NCI-H1930 (cell line): ENCODE results near the gene FBXW11.
A peak's percentile ranks its signal among the peaks of the same experiment; 100 is the strongest.
"Not testable (repeated sequence)": the region's sequence is repeated elsewhere in the genome, so short reads cannot be mapped to it uniquely, and the experiment has no call there.

ENCODE experiments used
- DNase-seq, 2 experiments: peaks; one replicate each; lab custom pipeline; 2025; lab: John Stamatoyannopoulos, UW

Gene FBXW11

DNA sequence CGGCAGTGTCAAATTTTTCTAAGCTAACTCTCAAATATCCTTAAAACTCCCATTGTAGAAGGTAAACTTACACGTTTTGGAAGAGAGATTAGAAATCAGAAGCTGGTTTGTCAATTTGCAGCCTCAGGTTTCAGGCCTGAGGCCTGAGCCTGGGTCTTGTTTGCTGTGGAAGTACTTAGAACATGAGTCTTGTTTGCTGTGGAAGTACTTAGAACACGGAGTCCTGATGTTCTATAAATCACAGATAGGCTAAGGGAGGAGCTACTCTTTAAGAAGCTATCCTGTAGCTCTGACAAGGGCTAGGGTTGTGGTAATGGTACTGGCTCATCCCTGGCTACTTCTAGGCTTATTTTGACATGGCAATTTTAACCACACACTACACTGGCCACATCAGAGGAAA, 97.8 kb downstream of the FBXW11 start:
- DNase-seq, result no peak

- DNase-seq, result peak in 1 of 2 experiments; percentile 15
Observed at GRCh38 chr5:171907725-171908343, 98.6 kb downstream of the FBXW11 start.

DNA sequence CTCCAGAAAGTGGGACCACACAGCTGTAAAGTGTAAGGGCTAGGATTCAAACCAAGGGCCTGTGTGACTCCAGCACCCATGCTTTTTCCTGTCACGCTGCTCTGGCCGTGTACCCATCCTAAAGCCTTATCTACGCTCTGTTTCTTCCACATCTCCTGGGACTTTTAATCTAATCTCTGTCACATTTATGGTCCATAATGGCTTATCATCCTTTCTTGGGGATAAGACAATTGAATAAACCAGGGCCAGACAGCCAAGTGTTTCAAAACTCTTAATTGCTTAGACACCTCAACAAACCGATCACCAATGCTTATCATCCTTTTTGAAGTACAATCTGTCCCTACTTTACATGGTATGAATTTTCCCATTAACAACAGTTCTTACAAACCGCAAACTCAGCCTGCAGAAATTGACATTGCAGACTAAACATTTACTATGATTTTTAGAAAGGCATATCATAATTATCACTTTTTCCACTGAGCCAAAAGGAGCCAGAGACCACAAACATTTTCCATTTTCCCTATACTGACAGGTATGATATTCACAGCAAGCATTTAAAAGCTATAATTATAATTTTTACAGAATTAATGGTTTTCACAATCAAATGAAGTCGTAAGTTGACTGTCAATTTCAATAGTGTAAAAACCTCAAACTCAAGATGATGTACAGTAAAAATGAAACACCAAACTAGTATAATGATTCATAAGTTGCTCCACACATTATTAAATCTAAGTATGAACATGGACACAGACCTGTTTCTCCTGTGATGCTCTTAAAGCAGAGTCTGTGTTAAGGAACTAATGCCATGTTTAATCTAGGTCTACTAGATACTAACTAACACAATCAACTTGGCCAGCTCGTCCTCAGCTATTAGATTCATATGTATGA, 99.5 kb downstream of the FBXW11 start:
- no peak for DNase-seq

DNA sequence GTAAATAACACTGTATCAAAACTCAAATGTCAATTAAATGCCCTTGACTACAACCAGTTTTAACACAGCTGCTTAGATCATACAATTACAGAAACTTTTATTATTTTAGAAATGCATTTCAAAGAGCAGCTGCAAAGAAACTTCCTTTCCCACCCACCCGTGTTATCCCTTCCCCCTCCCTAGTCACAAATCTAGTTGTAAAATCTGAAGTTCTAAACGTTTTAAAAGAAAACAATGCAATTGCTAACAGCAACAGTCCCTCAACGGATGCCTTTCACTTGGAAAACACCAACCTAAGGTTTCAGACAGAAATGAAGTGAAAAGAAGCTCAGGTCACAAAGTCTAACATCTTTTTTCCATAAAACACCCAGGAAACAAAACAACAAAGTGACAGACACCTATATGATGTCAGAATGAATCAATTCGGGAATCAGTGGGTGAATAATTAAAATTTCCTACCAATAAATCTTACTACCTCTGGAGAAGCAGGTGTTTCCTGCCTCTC, 100.3 kb downstream of the FBXW11 start:
- DNase-seq, result no peak

DNA sequence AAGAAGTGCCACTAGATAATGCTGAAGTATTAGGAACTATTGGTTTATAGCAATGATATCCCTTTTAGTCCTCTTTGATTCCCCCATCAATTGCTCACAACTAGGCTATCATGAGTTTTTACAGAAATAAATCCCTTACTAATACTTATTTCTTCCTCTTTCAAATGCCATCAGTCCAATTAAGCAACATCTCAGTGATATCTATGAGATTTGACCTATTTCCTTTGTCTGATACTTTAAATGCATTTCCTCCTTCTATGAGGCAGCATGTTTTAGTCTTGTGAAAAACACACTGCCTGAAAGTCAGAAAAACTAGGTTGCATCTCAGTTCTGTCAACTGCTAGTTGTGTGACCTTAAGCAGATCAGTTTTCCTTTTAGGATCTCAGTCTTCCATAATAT, 101.6 kb downstream of the FBXW11 start:
- DNase-seq, result no peak

- no peak for DNase-seq
Observed at GRCh38 chr5:171901764-171902163, 104.7 kb downstream of the FBXW11 start.

- DNase-seq, result no peak
Observed at GRCh38 chr5:171899792-171900191, 106.6 kb downstream of the FBXW11 start.

GRCh38 chr5:171898879-171899278, 107.6 kb downstream of the FBXW11 start:
- DNase-seq, result no peak

DNA sequence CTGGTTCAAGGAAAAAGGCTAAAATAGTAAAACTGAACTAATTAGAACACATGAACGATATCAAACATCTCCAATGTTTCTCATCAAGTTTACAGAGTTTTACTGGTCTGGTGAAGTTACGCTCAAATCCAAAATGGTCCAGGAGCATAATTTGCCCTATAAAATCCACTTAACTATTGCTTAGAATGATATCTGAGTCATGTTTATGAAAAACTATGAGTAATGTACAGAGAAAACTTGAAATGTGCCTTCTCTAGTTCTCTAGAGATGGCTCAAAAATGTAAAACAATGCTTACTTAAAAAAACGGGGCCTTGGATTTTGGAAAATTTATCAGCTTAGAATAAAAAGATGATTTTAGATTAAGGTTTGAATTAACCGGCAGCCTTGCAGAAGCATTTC, 108.1 kb downstream of the FBXW11 start:
- no peak for DNase-seq

DNA sequence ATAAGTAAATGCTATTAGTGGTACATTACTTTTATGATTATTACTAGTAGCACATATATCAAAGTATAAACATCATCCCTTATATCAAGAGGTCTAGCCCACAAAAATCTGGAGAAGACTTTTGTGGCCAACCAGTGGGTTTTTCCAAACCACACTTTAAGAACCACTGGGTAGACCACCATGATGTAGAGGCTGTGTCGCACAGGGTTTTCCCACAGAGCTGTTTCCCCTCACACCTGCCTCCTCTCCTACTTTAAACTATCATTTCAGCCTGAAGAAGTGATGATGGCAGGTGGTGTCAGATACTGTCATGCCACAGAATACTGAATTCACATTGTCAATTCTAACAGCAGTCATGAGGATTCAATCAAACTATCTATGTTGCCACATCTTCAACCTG, 109.2 kb downstream of the FBXW11 start:
- no peak for DNase-seq

GRCh38 chr5:171895081-171895480, 111.4 kb downstream of the FBXW11 start:
- DNase-seq, result no peak

GRCh38 chr5:171893290-171893886, 113.0 kb downstream of the FBXW11 start:
- no peak for DNase-seq

DNA sequence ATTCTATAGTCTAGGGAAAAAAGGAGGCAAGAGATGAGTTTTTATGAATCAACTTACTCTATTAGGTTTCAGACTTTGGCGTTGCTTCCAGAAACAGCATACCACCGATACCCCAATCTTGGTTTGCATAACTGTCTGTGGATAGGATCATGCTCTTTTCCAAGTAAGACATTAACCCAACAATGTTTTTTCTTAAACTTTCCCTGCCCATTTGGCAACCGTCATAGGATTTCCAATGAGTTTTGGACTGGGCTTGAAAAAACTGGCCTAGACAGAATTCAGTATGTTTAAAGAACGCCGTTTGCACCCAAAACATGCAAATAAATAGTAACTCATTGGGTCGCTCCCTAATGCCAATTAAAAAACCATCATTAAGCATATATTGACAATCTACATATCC, 114.8 kb downstream of the FBXW11 start:
- no peak for DNase-seq

DNA sequence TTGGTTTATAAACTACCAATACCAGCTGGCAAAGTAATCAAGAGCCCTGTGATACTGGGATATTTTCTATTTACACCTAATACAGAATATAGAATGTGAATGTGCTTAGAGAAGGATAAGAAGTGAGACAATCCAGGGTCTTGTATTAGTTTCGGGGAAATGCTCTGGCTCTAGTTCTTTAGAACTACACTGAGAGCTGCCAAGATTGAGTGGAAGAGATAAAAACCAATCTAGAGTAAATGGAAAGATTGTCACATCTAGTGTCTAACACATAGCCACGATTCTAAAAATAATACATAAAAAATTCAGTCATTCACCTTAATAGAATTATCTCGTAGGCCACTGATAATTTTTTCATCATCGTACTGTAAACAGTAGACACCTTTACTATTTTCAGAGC, 115.3 kb downstream of the FBXW11 start:
- DNase-seq, result no peak

DNA sequence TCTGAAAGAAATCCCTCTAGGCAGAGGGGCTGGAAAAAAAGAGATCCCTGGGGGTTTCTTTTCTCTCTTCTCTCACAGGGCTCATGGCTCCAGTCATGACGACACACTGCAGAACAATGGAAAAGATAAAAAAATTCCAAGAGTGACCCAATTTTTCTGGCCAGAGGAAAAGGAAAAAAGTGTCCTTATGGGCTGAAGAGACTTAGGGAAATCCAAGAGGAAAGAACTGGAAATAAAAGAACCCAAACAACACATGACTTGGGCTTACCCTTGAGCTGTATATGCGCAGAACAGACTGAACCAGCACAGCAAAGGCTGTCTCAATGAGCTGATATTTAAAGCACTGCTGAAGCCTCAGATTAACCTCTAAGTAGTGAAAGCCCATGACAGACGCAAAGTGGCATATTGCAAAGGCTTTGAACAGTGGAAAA, 118.4 kb downstream of the FBXW11 start:
- DNase-seq, result no peak

DNA sequence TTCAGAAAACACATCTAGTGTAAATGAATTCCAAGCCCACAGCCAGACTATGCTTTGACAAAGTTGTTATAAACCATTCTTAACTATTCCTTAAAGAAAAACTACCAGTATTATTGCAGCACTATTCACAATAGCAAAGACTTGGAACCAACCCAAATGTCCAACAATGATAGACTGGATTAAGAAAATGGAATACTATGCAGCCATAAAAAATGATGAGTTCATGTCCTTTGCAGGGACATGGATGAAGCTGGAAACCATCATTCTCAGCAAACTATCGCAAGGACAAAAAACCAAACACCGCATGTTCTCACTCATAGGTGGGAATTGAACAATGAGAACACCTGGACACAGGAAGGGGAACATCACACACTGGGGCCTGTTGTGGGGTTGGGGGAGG, 120.4 kb downstream of the FBXW11 start:
- not testable (repeated sequence) for DNase-seq

DNA sequence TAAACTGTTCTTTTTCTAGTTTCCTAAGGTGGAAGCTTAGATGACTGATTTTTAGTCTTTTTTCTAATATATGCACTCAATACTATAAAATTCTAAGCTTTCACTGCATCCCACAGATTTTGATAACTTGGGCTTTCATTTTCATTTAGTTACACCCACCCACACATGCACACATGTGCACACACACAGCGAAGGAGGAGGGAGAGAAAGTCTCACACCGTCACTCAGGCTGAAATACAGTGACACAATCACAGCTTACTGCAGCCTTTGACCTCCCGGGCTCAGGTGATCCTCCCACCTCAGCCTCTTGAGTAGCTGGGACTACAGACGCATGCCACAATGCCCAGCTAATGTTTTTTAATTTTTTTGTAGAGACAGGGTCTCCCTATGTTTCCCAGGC, 124.3 kb downstream of the FBXW11 start:
- DNase-seq, result no peak

DNA sequence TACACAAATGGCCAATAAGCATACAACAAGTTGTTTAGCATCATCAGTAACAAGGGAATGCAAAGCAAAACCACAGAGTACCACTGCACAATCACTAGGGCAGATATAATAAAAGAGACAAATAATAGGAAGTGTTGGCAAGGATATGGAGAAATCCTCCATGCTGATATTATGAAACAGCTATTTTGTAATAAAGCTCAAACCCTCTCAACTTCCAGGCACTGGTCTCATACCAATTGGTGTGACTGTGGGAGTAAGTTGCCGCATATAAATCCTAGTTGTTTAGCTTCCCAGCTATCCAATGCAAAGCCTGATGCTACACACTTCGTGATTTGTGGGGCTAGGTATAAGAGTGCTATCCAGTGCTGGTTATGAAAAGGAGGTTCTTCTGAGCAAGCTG, 132.2 kb downstream of the FBXW11 start:
- DNase-seq, result no peak

DNA sequence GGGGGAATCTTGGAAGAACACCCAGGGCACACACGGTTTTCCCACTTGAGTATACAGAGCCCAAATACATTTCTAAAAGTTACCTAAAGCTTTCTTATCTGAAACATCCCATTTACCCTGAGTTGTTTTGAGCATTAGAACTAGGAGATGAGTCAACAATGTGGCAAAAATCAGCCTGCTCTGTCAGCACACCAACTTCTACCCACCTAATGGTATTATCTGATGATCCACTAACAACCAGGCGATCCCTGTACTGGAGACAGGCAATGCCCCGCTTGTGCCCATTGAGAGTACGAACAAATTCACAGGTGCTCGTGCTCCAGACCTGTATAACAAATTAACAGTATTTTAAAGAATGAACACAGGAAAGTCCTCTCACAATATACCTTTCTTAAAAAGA, 133.8 kb downstream of the FBXW11 start:
- DNase-seq, result no peak

DNA sequence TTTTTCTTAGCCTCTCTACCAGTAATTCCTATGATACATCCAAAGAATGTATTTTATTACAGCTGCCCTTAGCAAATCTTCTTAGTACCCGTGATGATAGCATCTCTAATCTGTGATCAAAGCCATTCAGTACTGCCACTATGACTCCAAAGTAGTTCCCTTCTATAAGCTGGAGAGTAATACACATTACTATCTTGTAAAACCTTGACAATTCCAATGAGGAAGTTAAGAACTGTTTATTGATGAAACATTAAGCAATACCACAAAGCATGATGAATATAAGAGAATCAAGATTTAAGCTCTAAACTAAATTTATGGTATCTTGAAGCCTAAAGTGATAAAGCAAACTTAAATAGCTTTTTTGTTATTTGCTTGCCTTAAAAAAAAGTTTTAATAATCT, 134.7 kb downstream of the FBXW11 start:
- no peak for DNase-seq

DNA sequence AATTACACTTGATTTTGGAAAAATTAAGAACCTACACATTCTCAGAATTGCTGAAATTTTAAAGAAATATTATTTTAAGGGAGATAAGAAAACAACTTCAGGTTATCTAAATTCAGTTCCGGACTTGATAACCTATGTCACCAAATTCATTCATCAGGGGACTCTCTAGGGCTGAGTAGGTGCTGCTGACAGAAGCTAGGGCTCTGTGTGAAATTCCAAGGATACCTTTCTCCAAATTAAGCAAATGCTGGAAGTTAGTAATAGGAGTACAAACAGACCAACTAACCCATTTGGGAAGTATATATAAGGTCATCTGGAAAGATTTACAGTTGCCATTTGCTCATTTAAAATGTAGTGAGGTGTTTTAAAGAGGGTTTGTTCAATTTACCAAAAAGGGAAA, 136.5 kb downstream of the FBXW11 start:
- DNase-seq, result no peak

GRCh38 chr5:171868236-171868635, 138.2 kb downstream of the FBXW11 start:
- no peak for DNase-seq

- DNase-seq, result no peak
Observed at GRCh38 chr5:171867786-171868185, 138.7 kb downstream of the FBXW11 start.
